ENCODE measurements around the gene PPP1R27.

GRCh38 chr17:81833921-81834830 lies 674 bp downstream of the PPP1R27 start:
- no peak for TF ChIP-seq EZH2 (IDR thresholded peaks at IDR 0.05; ENCODE audit: low read length)
- no peak for TF ChIP-seq CTCF (optimal IDR thresholded peaks at IDR 0.05 in 1 of 3, IDR thresholded peaks at IDR 0.05 in 1 of 3, conservative IDR thresholded peaks at IDR 0.05 in 1 of 3; ENCODE audit: extremely low read depth in 1 of 3, insufficient read depth in 2 of 3, low read length in 3 of 3)

Data from keratinocyte (primary cell).